Right ventricle myocardium superior (tissue), 1 donor: ENCODE measurements around the gene KRTAP12-3. TPM values are rescaled to one million over a fixed set of nuclear protein-coding genes. Genes with fewer than 3 reads are reported as not detected.
"Not testable (repeated sequence)": the region's sequence is repeated elsewhere in the genome, so short reads cannot be mapped to it uniquely, and the experiment has no call there.

Experiments
- ATAC-seq: fragments of 200-7000 bp; cut with Tn5 transposase; one replicate; pipeline ENCODE4 v1.9.1; 2020; ENCODE audit warnings: mild to moderate bottlenecking; ENCODE audit not compliant: poor library complexity
- DNase-seq: peaks from one replicate; pipeline ENCODE4 v3.0.0-alpha.2; 2020
- intact Hi-C: fragments of 100-400 bp; cut with DNase I; formaldehyde crosslinking; loops from one replicate; pipeline ENCODE4 v1.11.2; 2022
- total RNA-seq: library from RNA; stranded (reverse); fragmentation: NEBNext Ultra II Directional; extraction: Animal tissue kit (Norgen Biotek cat#: 25700); gene quantifications from one replicate; pipeline ENCODE4 v1.2.1, GENCODE V29; 2021
- donor health status: DM: no; HTN: yes; CAD: no; lungs with severe emphysema.

KRTAP12-3 gene
- total RNA-seq, 1 donor from 2014 or later = not detected

DNA sequence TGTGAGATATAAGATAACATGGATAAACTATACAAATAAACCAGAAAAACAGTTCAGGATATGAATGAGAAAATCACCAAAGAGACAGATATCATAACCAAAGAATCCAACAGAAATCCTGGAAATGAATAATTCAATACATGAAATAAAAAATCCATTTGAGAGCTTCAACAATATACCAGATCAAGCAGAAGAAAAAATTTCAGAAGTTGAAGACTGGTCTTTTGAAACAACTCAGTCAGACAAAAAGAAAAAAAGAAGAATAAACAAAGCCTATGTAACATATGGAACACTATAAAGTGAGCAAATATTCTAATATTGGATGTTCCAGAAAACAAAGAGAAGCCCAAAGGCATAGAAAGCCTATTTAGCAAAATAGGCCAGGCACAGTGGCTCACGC lies 14.2 kb downstream of the KRTAP12-3 start:
- intact Hi-C loops = no loop called here
- ATAC-seq = no peak
- no peak for DNase-seq

DNA sequence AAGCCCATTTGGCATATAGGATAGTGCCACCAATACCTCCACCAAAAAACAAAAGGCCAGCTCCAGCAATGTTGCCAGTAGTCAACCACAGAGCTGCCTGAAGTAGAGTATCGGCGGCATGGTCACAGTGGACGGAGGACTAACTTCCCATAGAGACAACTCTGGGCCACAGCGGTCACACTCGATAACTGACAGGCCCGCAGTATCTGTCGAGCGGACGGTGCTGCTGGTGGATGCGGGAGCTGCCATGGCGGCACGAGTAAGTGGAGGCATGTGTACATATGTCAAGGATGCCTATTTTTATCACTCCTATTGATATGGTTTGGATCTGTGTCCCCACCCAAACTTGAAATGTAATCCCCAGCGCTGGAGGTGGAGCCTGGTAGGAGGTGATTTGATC lies 20.1 kb downstream of the KRTAP12-3 start:
- intact Hi-C loops = no loop called here
- DNase-seq (no peak), ATAC-seq (no peak)

GRCh38 chr21:44681152-44681551 lies 23.4 kb downstream of the KRTAP12-3 start:
- no peak for ATAC-seq
- intact Hi-C loops = no loop called here
- no peak for DNase-seq

GRCh38 chr21:44681861-44682579 lies 24.3 kb downstream of the KRTAP12-3 start, which contains the start of gene KRTAP12-1:
Gene KRTAP12-1, minus strand, starts transcription at chr21:44682163. Its CDS starts 40 bp downstream, at chr21:44682123.
- DNase-seq (no peak), ATAC-seq (no peak)
- intact Hi-C loops = no loop called here

DNA sequence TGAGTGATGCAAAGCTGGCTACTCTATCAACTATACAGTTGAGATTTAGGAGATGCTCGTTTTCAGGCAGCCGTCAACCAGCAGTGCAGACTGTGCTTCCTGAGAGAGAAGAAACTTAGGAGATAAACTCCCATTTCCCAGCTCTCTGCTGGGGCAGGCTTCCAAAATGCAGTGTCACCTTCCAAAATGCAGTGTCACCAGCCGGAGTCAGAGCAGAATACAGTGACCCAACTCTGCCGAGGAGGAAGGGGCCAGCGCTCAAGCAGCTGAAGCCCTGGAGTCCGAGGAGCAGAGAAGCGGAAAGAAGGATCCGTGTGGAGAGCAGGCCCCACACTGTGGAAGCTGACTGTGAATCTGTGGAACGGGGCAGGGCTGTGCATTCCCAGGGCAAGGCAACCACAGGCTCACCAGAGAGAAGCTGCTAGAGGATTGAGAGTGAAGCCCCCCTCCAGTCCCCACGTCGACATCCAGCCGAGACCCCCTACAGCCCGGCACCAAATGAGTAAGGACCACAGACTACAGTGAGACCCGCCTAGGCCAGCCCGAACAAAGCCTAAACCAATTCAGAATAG lies 24.9 kb downstream of the KRTAP12-3 start:
- ATAC-seq = no peak
- no peak for DNase-seq
- intact Hi-C loops = no loop called here

- intact Hi-C loops = no loop called here
- ATAC-seq (no peak), DNase-seq (no peak)
Measured at GRCh38 chr21:44684077-44684476, 26.3 kb downstream of the KRTAP12-3 start.

DNA sequence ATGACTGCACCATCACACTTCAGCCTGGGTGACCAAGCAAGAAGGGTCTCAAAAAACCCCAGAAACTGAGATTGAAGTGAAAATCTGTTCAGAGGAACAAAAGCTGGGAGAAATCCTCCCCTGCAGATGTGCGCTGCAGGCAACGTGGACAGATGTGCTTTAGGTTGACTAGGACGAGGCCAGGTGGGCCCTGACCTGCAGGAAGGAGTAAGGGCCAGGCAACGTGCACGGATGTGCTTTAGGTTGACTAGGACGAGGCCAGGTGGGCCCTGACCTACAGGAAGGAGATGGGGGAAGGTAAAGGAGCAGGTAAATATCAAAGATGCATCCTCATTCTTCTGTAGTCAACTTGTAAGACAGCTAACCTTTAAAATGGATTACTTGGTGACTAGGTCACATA lies 26.8 kb downstream of the KRTAP12-3 start:
- no peak for ATAC-seq
- DNase-seq = no peak
- intact Hi-C loops = no loop called here

- ATAC-seq, intact Hi-C loops, DNase-seq: not testable (repeated sequence)
Measured at GRCh38 chr21:44685050-44685449, 27.3 kb downstream of the KRTAP12-3 start.

- no peak for ATAC-seq
- intact Hi-C loops = no loop called here
- no peak for DNase-seq
Measured at GRCh38 chr21:44686000-44686781, 28.5 kb downstream of the KRTAP12-3 start.

DNA sequence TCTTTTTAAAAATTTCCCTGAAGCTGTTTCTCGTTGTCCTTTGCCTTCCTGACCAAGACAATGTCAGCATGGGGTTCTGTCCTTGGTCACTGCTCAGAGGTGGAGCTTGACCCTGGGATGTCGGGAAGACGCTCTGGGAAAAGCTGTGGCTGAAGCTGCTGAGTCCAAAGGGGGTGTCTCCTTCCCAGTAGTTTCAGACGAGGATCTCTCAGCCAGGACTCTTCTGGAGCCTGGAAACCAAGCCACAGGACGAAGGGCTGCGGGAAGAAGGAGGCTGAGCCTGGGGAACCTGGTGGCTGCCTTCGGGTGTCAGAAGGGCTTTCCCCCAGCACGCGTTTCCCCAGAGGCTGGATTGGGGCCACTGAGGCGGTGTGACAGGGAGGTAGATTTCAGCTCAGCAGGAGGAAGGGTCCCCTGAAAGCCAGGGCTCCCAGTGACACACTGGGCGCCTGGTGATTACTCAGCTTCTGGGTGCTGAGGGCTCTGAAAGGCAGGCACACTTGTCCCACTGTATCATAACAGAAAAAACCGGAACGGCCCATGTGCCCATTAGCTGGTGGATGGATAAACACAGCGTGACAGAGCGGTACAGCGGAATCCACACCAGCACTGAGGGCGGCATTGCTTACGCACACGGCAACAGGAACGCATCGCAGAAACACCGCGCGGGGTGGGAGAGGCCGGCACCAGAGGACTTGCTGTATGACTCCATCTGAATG lies 29.3 kb downstream of the KRTAP12-3 start:
- intact Hi-C loops = no loop called here
- no peak for ATAC-seq
- DNase-seq = no peak

- ATAC-seq = no peak
- intact Hi-C loops = no loop called here
- no peak for DNase-seq
Measured at GRCh38 chr21:44687671-44688070, 29.9 kb downstream of the KRTAP12-3 start.

GRCh38 chr21:44689740-44690139 lies 32.0 kb downstream of the KRTAP12-3 start:
- intact Hi-C loops, DNase-seq, ATAC-seq: not testable (repeated sequence)

GRCh38 chr21:44691686-44692085 lies 34.0 kb downstream of the KRTAP12-3 start:
- intact Hi-C loops = no loop called here
- DNase-seq (no peak), ATAC-seq (no peak)

- DNase-seq (no peak), ATAC-seq (no peak)
- intact Hi-C loops = no loop called here
Measured at GRCh38 chr21:44692798-44693512, 35.2 kb downstream of the KRTAP12-3 start.

DNA sequence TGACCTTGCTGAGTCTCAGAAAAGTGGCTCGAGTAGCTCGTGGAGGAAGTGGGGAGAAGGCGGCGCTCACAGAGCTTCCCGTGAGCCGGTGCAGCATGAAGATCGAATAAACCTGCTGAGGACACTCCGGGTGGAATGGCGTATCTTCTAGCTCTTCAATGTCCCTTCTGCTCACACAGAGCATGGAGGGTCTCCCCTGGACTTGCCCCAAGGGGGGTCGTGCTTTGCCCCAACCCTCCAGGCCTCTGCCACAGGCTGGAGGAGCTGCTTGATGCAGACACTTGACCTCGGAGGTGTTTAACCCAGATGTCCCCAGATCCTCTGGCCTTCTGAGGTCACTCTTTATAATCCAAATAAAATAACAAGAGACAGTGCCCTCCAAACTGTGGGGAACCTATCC lies 37.0 kb downstream of the KRTAP12-3 start:
- no peak for DNase-seq
- intact Hi-C loops = no loop called here
- no peak for ATAC-seq

DNA sequence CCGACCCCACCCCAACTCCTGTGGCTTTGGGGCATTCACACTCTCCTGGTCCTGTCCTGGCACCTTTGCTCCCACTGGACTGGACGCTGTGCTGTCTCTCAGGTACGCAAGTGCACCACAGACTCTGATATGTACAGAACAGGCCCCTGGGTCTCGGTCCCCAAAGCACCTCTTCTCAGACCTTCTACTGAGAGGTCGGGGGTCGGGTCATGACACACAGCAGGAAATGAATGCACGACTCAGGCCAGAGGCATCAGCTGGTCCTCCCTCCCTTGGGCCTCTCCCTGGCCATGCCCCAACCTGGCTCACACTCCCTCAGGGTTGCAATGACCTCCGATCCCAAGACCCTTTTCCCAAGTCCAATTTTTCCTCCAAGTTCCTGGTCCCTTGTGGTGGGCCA lies 37.5 kb downstream of the KRTAP12-3 start:
- DNase-seq = no peak
- ATAC-seq = no peak
- intact Hi-C loops = no loop called here

- intact Hi-C loops = no loop called here
- DNase-seq = no peak
- ATAC-seq = no peak
Measured at GRCh38 chr21:44695641-44696040, 37.9 kb downstream of the KRTAP12-3 start.

GRCh38 chr21:44696572-44696971 lies 38.8 kb downstream of the KRTAP12-3 start:
- intact Hi-C loops = no loop called here
- DNase-seq (no peak), ATAC-seq (no peak)
